T-cell (primary cell): Measurements from ENCODE around the gene MPO. TPM values are rescaled to one million over a fixed set of nuclear protein-coding genes. Genes with fewer than 3 reads are reported as not detected.

Source experiments
- ATAC-seq, 4 experiments: fragments of 200-7000 bp in 3 of 4; fragments of 150-1000 bp in 1 of 4; cut with Tn5 transposase; replicated peaks in 1 of 4; 1 replicate in 3 of 4; 2 replicates in 1 of 4; pipeline ENCODE4 v1.10.0; 2021; ENCODE audit warnings: moderate library complexity in 3 of 4, mild to moderate bottlenecking in 2 of 4, moderate number of reproducible peaks in 1 of 4
- CTCF ChIA-PET, 2 donors: fragments of 300-600 bp; sonication (Branson Sonifier 250); formaldehyde crosslinking; loops; one replicate each; lab custom pipeline; 2022; ENCODE audit warnings: antibody characterized with exemption in 2 of 2; lab: Charles Lee
- POLR2A ChIA-PET, 2 donors: fragments of 300-600 bp; sonication (Branson Sonifier 250); formaldehyde crosslinking; loops; one replicate each; lab custom pipeline; 2022; ENCODE audit warnings: antibody characterized with exemption in 2 of 2; lab: Charles Lee
- DNase-seq, 35 experiments: peaks; one replicate each; pipeline versions ENCODE4 v3.0.0 to v3.0.0-alpha.2; 2013 to 2023
- H3K27ac ChIP-seq: one replicate; pipeline ENCODE4 v1.5.1; 2013; ENCODE audit warnings: low read length
- H3K27me3 ChIP-seq, 2 experiments: replicated peaks in 1 of 2; 1 replicate in 1 of 2; 2 replicates in 1 of 2; pipeline versions ENCODE4 v1.6.1 to v1.7.0; 2013; ENCODE audit warnings: low read length in 1 of 2, mixed read lengths in 1 of 2; ENCODE audit not compliant: control insufficient read depth in 2 of 2, insufficient read depth in 2 of 2; ENCODE audit errors: extremely low read depth in 1 of 2
- H3K36me3 ChIP-seq, 2 donors: 1 replicate in 1 of 2; 2 replicates in 1 of 2; pipeline versions ENCODE4 v1.6.1 to v1.7.0; 2013; ENCODE audit warnings: low read length in 1 of 2; ENCODE audit not compliant: control insufficient read depth in 2 of 2, insufficient read depth in 1 of 2; ENCODE audit errors: extremely low read depth in 1 of 2
- H3K4me1 ChIP-seq, 2 experiments: 1 replicate in 1 of 2; 2 replicates in 1 of 2; pipeline versions ENCODE4 v1.6.1 to v1.7.0; 2013; ENCODE audit warnings: low read length in 2 of 2, mixed read lengths in 1 of 2; ENCODE audit not compliant: insufficient read depth in 2 of 2, control insufficient read depth in 1 of 2; ENCODE audit errors: extremely low read depth in 1 of 2
- H3K4me3 ChIP-seq, 2 donors: 1 replicate in 1 of 2; 2 replicates in 1 of 2; pipeline versions ENCODE4 v1.5.1 to v1.7.0; 2013; ENCODE audit warnings: mild to moderate bottlenecking in 2 of 2, low read length in 1 of 2, moderate library complexity in 1 of 2; ENCODE audit not compliant: control insufficient read depth in 1 of 2; ENCODE audit errors: extremely low read depth in 1 of 2
- H3K9me3 ChIP-seq: 2 replicates; pipeline ENCODE4 v1.7.0; 2013
- H3K27ac Mint-ChIP-seq, 2 donors: one replicate each; pipeline ENCODE4 v1.8.0; 2020 to 2021; ENCODE audit warnings: mild to moderate bottlenecking in 2 of 2, mixed read lengths in 2 of 2
- H3K27me3 Mint-ChIP-seq, 2 donors: one replicate each; pipeline ENCODE4 v1.8.0; 2021 to 2022; ENCODE audit warnings: mixed read lengths in 2 of 2
- H3K36me3 Mint-ChIP-seq: one replicate; pipeline ENCODE4 v1.8.0; 2021; ENCODE audit warnings: mixed read lengths
- H3K4me1 Mint-ChIP-seq, 3 donors: one replicate each; pipeline ENCODE4 v1.8.0; 2020 to 2022; ENCODE audit warnings: mixed read lengths in 3 of 3, mild to moderate bottlenecking in 1 of 3
- H3K4me3 Mint-ChIP-seq, 3 donors: one replicate each; pipeline ENCODE4 v1.8.0; 2020 to 2022; ENCODE audit warnings: mild to moderate bottlenecking in 3 of 3, mixed read lengths in 3 of 3, moderate library complexity in 3 of 3
- H3K9me3 Mint-ChIP-seq, 3 donors: one replicate each; pipeline ENCODE4 v1.8.0; 2020 to 2022; ENCODE audit warnings: mixed read lengths in 3 of 3
- WGBS: methylation state at CpG from one replicate; pipeline ENCODE4 v1.1.5; 2013; ENCODE audit warnings: missing lambda C conversion rate; ENCODE audit not compliant: insufficient coverage; 5-methylcytosine and 5-hydroxymethylcytosine counted together
- total RNA-seq, 35 experiments: library from RNA in 6 of 35; stranded (reverse) in 6 of 35; fragments of 120-200 nt in 1 of 35; gene quantifications; one replicate each; pipeline versions ENCODE4 v1.2.1 to v1.2.4 and lab custom pipeline; 2013 to 2026

Gene MPO
- total RNA-seq, 5 donors from 2014 or later (not counting 1 experiment from before 2014, with no cell fraction given): 0.32 to 1.9 (median 1.1) TPM

DNA sequence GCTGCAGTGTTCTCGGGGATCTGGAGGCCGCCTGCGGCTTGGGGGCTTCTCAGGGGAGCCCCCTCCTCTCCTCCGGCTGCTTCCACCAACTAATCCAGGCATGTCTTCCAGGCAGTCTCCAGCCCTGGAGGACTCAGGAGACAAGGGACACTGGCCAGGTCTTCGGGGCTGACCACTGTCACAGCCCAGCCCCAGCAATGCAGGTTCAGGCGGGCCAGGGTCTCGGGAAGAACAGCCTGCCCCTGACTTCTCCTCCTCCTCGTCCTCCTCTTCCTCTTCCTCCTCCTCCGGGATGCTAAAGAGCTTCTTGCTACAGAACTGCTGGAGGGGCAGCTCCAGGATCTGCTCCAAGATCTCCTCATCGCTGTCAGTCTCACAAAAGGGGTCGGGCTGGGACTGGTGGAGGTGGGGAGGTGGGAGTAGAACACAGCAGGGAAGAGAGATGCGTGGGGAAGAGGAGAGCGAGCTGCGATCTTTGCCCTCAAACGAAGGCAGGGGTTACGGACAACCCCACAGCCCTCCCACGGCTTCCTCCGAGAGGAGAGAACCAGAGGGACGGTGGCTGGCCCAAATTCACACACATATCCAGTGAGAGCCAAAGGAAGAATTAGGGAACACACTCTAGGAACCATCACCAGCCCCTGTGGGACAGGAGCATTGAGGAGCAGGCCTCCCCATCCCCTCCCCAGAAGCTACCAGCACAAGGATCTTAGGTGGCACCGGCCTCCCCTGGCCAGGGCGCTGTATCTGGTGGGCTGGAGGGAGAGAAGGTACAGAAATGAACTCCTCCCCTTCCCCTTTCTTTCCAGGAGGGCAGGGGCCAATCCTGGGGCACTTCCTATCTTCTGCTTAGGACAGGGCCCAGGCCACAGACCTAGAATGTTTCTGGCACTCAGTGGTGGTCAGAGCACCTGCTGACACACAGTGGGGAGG lies 28.5 kb upstream of the MPO start:
- CTCF ChIA-PET: no interaction called here
- Mint-ChIP-seq H3K9me3 (no peaks in the 10 kb centered on the region), H3K27me3 (no peaks in the 10 kb centered on the region), H3K4me3 (no peak overlapping the region), H3K36me3 (peaks cover 8% of the 10 kb centered on the region), H3K27ac (no peak overlapping the region), H3K4me1 (peaks cover 0 to 2% (median 2%) of the 10 kb centered on the region in 3 donors)
- no peak overlapping the region for H3K4me3 ChIP-seq
- no peaks in the 10 kb centered on the region for H3K9me3 ChIP-seq
- DNase-seq (no peak), ATAC-seq (no peak)
- H3K27ac ChIP-seq: no peak overlapping the region
- H3K27me3 ChIP-seq: no peaks in the 10 kb centered on the region
- H3K4me1 ChIP-seq: peaks cover 0 to 7% of the 10 kb centered on the region in 2 experiments
- peaks cover 0 to 42% of the 10 kb centered on the region in 2 donors for H3K36me3 ChIP-seq
- 89% methylated on average over 11 of the region's 21 CpGs for WGBS
- POLR2A ChIA-PET: interaction anchor here in 1 of 2 donors (0.5 kb wide), 1 partner anchor 10 kb away, joined by 3 read pairs; no protein-coding TSS in a partner anchor

DNA sequence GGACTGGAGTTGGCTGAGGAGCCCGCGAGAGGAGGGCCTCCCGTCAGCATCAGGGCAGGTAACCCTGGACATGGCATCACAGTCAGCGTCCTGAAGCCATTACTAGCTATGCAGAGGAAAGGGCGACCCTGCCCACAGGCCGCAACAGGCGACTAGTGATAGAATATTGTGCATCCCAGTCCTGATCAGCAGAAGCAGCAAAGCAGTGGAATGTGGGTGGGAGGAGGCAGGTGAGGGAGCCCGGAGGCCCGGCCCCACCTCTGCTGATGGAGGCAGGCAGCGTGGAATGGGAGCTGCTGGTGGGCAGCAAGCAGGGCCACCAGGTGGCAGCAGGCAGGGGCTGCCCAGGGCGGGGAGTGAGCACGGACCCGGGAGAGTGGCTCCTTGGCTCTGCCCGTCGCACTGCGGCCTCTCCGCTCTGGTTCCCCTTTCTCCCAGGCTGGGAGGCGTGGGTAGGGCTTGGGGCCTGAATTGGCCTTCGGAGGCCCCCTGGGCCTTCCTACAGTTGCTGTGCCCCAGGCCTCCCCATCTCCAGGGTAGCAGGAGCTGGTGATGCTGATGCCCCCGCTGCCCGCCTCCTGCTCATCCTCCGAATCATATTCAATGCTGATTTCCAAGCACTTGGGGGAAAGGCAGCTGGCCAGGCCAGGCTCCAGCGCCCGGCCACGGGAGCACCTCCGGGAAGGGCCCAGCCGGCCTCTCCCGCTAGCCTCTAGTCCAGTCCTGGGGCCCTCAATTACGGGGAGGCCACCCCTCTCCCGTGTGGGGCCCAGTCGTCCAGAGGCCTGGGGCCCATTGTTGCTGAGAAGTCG lies 27.6 kb upstream of the MPO start:
- Mint-ChIP-seq H3K9me3 (no peaks in the 10 kb centered on the region), H3K36me3 (peaks cover 8% of the 10 kb centered on the region), H3K4me1 (peaks cover 0 to 6% (median 5%) of the 10 kb centered on the region in 3 donors), H3K27ac (no peak overlapping the region), H3K27me3 (no peaks in the 10 kb centered on the region), H3K4me3 (no peak overlapping the region)
- Histone ChIP-seq H3K27me3 (no peaks in the 10 kb centered on the region), H3K4me3 (no peak overlapping the region), H3K36me3 (peaks cover 0 to 42% of the 10 kb centered on the region in 2 donors), H3K9me3 (no peaks in the 10 kb centered on the region), H3K4me1 (peaks cover 0 to 9% of the 10 kb centered on the region in 2 experiments), H3K27ac (no peak overlapping the region)
- POLR2A ChIA-PET: interaction anchor here in 1 of 2 donors (0.5 kb wide), 1 partner anchor 9 kb away, joined by 3 read pairs; no protein-coding TSS in a partner anchor
- peak in 1 of 35 experiments; percentile 18 for DNase-seq
- no peak for ATAC-seq
- WGBS: 95% methylated on average over 32 of the region's 32 CpGs
- CTCF ChIA-PET: interaction anchor here in 1 of 2 donors (1.4 kb wide), 1 partner anchor 9 kb away, joined by 4 read pairs; no protein-coding TSS in a partner anchor

DNA sequence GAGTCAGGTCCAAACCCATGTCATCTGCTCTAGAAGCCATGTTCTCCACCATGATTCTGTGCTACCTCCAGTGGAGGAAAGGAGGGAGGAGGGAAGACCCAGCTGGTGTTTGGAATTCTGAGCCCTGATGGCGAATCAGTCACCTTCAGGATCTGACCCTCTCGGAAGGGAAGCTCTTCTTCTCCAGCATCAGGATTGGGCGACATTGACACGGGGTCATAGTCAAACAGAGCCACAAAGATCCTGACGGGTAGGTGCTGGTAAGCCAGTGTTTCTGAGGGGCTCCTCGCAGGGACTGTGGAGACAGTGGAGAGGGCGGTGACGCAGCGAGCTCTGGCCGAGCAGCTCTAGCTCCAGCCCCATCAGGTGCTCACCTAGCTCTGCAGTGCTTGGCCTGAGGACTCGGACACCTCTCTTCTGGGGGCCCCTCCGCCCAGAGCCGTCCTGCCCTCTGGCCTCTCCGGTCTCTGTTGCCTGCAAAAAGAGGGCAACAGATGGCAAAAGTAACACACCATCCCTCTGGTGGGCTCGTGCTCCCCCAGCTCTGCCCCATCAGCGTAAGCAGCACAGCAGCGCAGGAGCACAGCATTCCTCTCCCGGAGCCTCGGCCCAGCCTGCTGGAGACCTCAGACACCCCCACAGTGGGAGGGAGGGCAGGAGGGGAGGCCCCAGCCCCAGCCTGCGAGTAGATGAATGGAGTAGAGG lies 26.9 kb upstream of the MPO start:
- H3K36me3 ChIP-seq: peaks cover 0 to 42% of the 10 kb centered on the region in 2 donors
- ChIA-PET POLR2A (no interaction called here), CTCF (interaction anchor here in 1 of 2 donors (0.6 to 1.4 kb wide), 2 partner anchors 9 to 10 kb away, joined by 3 to 4 read pairs; no protein-coding TSS in a partner anchor)
- Mint-ChIP-seq H3K4me3 (no peak overlapping the region), H3K27ac (no peak overlapping the region), H3K27me3 (no peaks in the 10 kb centered on the region), H3K9me3 (no peaks in the 10 kb centered on the region), H3K4me1 (peaks cover 0 to 6% (median 5%) of the 10 kb centered on the region in 3 donors), H3K36me3 (peaks cover 6% of the 10 kb centered on the region)
- no peak overlapping the region for H3K4me3 ChIP-seq
- H3K9me3 ChIP-seq: no peaks in the 10 kb centered on the region
- no peak for ATAC-seq
- no peaks in the 10 kb centered on the region for H3K27me3 ChIP-seq
- peaks cover 0 to 9% of the 10 kb centered on the region in 2 experiments for H3K4me1 ChIP-seq
- no peak for DNase-seq
- 92% methylated on average over 16 of the region's 20 CpGs for WGBS
- H3K27ac ChIP-seq: no peak overlapping the region

DNA sequence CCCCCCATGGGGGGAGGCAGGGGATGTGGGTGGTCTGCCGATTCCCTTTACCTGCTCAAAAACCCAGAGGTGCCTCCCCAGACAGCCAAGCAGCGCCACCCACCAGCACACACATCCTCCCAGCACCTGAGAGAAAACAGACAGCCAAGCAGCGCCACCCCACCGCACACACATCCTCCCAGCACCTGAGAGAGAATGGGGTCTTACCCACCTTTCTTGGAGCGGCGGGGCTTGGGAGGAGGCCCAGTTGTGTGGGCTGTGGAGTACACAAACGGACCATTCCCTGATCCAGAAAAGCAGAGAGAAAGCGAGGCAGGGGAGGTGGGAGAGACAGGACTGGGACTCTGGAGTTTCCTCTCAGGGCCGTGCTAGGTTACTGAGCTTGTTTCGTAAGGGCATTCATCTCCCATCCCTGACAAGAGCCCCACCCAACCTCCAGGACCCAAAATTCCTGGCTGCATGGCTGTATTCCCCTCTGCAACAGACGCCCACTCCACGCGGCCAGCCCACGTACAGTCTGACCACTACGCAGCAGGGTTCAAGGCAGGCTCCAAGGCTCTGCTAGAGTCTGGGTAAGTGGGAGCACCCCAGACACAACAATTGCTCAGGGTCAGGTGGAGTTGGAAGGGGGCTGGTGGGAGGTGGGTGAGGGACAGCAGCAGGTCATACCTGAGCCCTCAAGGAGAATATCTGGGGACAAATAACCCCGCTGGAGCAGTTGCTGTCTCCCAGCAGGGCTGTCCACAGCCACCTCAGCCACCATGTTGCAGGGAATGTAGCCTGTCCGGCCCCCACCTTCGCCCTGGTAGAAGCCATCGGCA lies 25.6 kb upstream of the MPO start:
- H3K27me3 Mint-ChIP-seq: no peaks in the 10 kb centered on the region
- H3K4me3 Mint-ChIP-seq: no peak overlapping the region
- Histone ChIP-seq H3K4me3 (no peak overlapping the region), H3K27ac (no peak overlapping the region), H3K27me3 (no peaks in the 10 kb centered on the region), H3K4me1 (peaks cover 0 to 9% of the 10 kb centered on the region in 2 experiments), H3K36me3 (peaks cover 0 to 38% of the 10 kb centered on the region in 2 donors), H3K9me3 (no peaks in the 10 kb centered on the region)
- peaks cover 0 to 6% (median 5%) of the 10 kb centered on the region in 3 donors for H3K4me1 Mint-ChIP-seq
- WGBS: 98% methylated on average over 11 of the region's 19 CpGs
- H3K9me3 Mint-ChIP-seq: no peaks in the 10 kb centered on the region
- ChIA-PET CTCF (no interaction called here), POLR2A (interaction anchor here in 1 of 2 donors (0.5 kb wide), 1 partner anchor 160 kb away, joined by 3 read pairs; no protein-coding TSS in a partner anchor)
- DNase-seq (no peak), ATAC-seq (no peak)
- no peak overlapping the region for H3K27ac Mint-ChIP-seq
- H3K36me3 Mint-ChIP-seq: peaks cover 3% of the 10 kb centered on the region

DNA sequence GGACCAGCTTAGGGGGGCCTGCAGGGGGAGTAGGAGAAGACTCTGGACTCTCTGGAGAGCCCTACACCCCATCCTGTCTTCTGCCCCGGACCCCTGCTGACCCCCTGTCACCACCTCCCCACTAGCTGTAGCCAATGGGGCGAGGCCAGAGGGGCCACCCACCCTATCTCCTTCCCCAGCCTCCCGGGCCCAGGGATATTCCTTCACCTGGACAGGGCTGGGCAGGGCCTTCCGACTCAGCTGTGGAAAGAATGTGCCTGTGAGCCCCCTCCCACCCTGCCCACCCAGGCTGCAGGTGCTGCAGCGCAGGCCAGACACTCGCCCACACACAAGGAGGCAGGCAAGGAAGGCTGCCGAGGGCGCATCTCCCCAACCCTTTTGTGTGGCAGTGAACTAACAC lies 24.9 kb upstream of the MPO start:
- no peaks in the 10 kb centered on the region for H3K9me3 Mint-ChIP-seq
- 94% methylated on average over 6 of the region's 8 CpGs for WGBS
- Histone ChIP-seq H3K36me3 (peaks cover 0 to 35% of the 10 kb centered on the region in 2 donors), H3K27ac (no peak overlapping the region), H3K4me3 (no peak overlapping the region), H3K27me3 (no peaks in the 10 kb centered on the region), H3K4me1 (peaks cover 0 to 9% of the 10 kb centered on the region in 2 experiments), H3K9me3 (no peaks in the 10 kb centered on the region)
- peaks cover 3% of the 10 kb centered on the region for H3K36me3 Mint-ChIP-seq
- H3K4me1 Mint-ChIP-seq: peaks cover 0 to 6% (median 5%) of the 10 kb centered on the region in 3 donors
- CTCF ChIA-PET: interaction anchor here (0.6 to 1.3 kb wide), 2 partner anchors 27 to 180 kb away, joined by 3 to 5 read pairs; no protein-coding TSS in a partner anchor
- ATAC-seq: no peak
- DNase-seq: no peak
- POLR2A ChIA-PET: no interaction called here
- H3K4me3 Mint-ChIP-seq: no peak overlapping the region
- H3K27me3 Mint-ChIP-seq: no peaks in the 10 kb centered on the region
- no peak overlapping the region for H3K27ac Mint-ChIP-seq
